A549 (cell line): ENCODE results near the gene HPD. TPM values are rescaled to one million over a fixed set of nuclear protein-coding genes. Genes with fewer than 3 reads are reported as not detected.

Experiments used
- ATAC-seq, 2 experiments: fragments of 200-7000 bp in 1 of 2; fragments of >200 bp in 1 of 2; cut with Nextera tagmentation in 1 of 2; cut with Tn5 transposase in 1 of 2; 3 replicates each; pipeline versions ENCODE4 v1.8.0 to v1.9.1; 2018 to 2020; ENCODE audit warnings: mild to moderate bottlenecking in 1 of 2, moderate library complexity in 1 of 2
- CTCF ChIA-PET: fragments of 300-600 bp; sonication (Branson Sonifier 250); formaldehyde crosslinking; extraction: SDS; loops from one replicate; lab custom pipeline; 2021; ENCODE audit warnings: antibody characterized with exemption, inconsistent platforms; lab: Yijun Ruan, JAX
- POLR2A ChIA-PET: fragments of 350-600 bp; formaldehyde crosslinking; extraction: SDS; loops from one replicate; lab custom pipeline; 2021; ENCODE audit warnings: antibody characterized with exemption, inconsistent platforms; lab: Yijun Ruan, JAX
- DNase-seq, 2 experiments: peaks; one replicate each; pipeline versions ENCODE4 v3.0.0 to v3.0.0-alpha.2; 2011 to 2016; ENCODE audit warnings: low read depth in 1 of 2, low spot score in 1 of 2
- FAIRE-seq: peaks from 2 replicates; lab custom pipeline; 2011; peaks lifted over from hg19 to GRCh38; lab: Jason Lieb, UNC
- H3K27ac ChIP-seq, 2 experiments: fragments of >200 bp; sonication (Bioruptor Twin); formaldehyde crosslinking; 3 replicates each; pipeline ENCODE4 v1.5.1; 2016 to 2017
- H3K4me1 ChIP-seq: fragments of >200 bp; sonication (Bioruptor Twin); formaldehyde crosslinking; 3 replicates; pipeline ENCODE4 v1.6.1; 2016
- H3K4me2 ChIP-seq: fragments of >200 bp; sonication (Bioruptor Twin); formaldehyde crosslinking; 3 replicates; pipeline ENCODE4 v1.6.1; 2016
- H3K4me3 ChIP-seq: fragments of >200 bp; sonication (Bioruptor Twin); formaldehyde crosslinking; 3 replicates; pipeline ENCODE4 v1.5.1; 2016
- H3K9me3 ChIP-seq: fragments of >200 bp; sonication (Bioruptor Twin); formaldehyde crosslinking; 3 replicates; pipeline ENCODE4 v1.6.1; 2016
- ATOH8 ChIP-seq: fragments of 250-450 bp; sonication (Bioruptor Pico); IDR thresholded peaks from 2 replicates; pipeline ENCODE4 v1.5.0; 2020; ENCODE audit warnings: low read depth, mild to moderate bottlenecking, moderate library complexity
- CEBPB ChIP-seq, 2 experiments: fragments of >200 bp in 1 of 2; sonication (Bioruptor Twin) in 1 of 2; formaldehyde crosslinking in 1 of 2; IDR thresholded peaks; 2 replicates each; pipeline ENCODE4 v1.6.1; 2012 to 2016
- CTCF ChIP-seq: fragments of >200 bp; sonication (Bioruptor Twin); formaldehyde crosslinking; IDR thresholded peaks from 3 replicates; pipeline ENCODE4 v1.5.1; 2016
- E2F6 ChIP-seq: IDR thresholded peaks from 2 replicates; pipeline ENCODE4 v1.6.1; 2012; ENCODE audit warnings: low read depth, borderline replicate concordance
- EHMT2 ChIP-seq: fragments of 200-600 bp; sonication (generic); IDR thresholded peaks from 2 replicates; pipeline ENCODE4 v1.6.1; 2016; ENCODE audit warnings: antibody characterized with exemption, low read depth, mild to moderate bottlenecking, moderate library complexity
- FOSL2 ChIP-seq, 2 experiments: fragments of 450-650 bp in 1 of 2; fragments of >200 bp in 1 of 2; sonication (Bioruptor Twin) in 1 of 2; formaldehyde crosslinking; IDR thresholded peaks; 2 replicates each; pipeline versions ENCODE4 v1.5.0 to v1.6.1; 2016 to 2020; ENCODE audit warnings: mild to moderate bottlenecking in 1 of 2, moderate library complexity in 1 of 2
- FOXS1 ChIP-seq: fragments of 250-450 bp; sonication (Bioruptor Pico); IDR thresholded peaks from 2 replicates; pipeline ENCODE4 v1.5.0; 2020; ENCODE audit warnings: mild to moderate bottlenecking, moderate library complexity
- HDAC2 ChIP-seq: fragments of 200-600 bp; sonication (generic); IDR thresholded peaks from 2 replicates; pipeline ENCODE4 v1.6.1; 2016
- JUNB ChIP-seq: fragments of >200 bp; sonication (Bioruptor Twin); formaldehyde crosslinking; IDR thresholded peaks from 2 replicates; pipeline ENCODE4 v1.6.1; 2016
- PHF8 ChIP-seq: fragments of 200-600 bp; sonication (generic); IDR thresholded peaks from 2 replicates; pipeline ENCODE4 v1.6.1; 2016; ENCODE audit warnings: low read depth, mild to moderate bottlenecking, antibody characterized with exemption, moderate library complexity, borderline replicate concordance
- POLR2A ChIP-seq: IDR thresholded peaks from 2 replicates; pipeline ENCODE4 v1.6.1; 2012; ENCODE audit warnings: mild to moderate bottlenecking, low read length
- RARB ChIP-seq: fragments of 250-450 bp; sonication (Bioruptor Pico); IDR thresholded peaks from 2 replicates; pipeline ENCODE4 v1.8.0; 2021; ENCODE audit warnings: mild to moderate bottlenecking, moderate library complexity
- RNF2 ChIP-seq: fragments of 200-600 bp; sonication (generic); IDR thresholded peaks from 2 replicates; pipeline ENCODE4 v1.6.1; 2016; ENCODE audit warnings: low read depth, mild to moderate bottlenecking, antibody characterized with exemption, moderate library complexity, borderline replicate concordance
- TFCP2L1 ChIP-seq: fragments of 250-450 bp; sonication (Bioruptor Pico); IDR thresholded peaks from 2 replicates; pipeline ENCODE4 v1.5.0; 2021; ENCODE audit warnings: mild to moderate bottlenecking
- TP53 ChIP-seq: fragments of 250-450 bp; sonication (Bioruptor Pico); IDR thresholded peaks from 2 replicates; pipeline ENCODE4 v1.5.0; 2021; ENCODE audit warnings: mild to moderate bottlenecking, moderate library complexity
- ZFP36 ChIP-seq: fragments of 450-650 bp; IDR thresholded peaks from 2 replicates; pipeline ENCODE4 v1.6.1; 2014; ENCODE audit warnings: borderline replicate concordance; ENCODE audit not compliant: partially characterized antibody
- WGBS: methylation state at CpG from one replicate; pipeline ENCODE4 v1.1.6; 2017; ENCODE audit errors: missing lambda C conversion rate; 5-methylcytosine and 5-hydroxymethylcytosine counted together
- polyA plus RNA-seq, 4 experiments: library from polyadenylated mRNA; depleted of rRNA in 3 of 4; stranded (reverse); fragments of >200 nt; fragmentation: RNase III in 1 of 4; extraction: RNeasy Plus Mini Kit Qiagen cat#74134 plus additional on column Dnase treatment in 1 of 4; gene quantifications; 2 replicates in 3 of 4; 3 replicates in 1 of 4; pipeline ENCODE4 v1.2.3, GENCODE V29; 2011 to 2017
- TF ChIP-seq, protein P1 (sequence below): fragments of 150-350 bp; IDR thresholded peaks from 2 replicates; pipeline ENCODE4 v1.6.1; 2014; ENCODE audit warnings: low read depth, mild to moderate bottlenecking, low read length
- TF ChIP-seq, protein P2 (sequence below): IDR thresholded peaks from 2 replicates; pipeline ENCODE4 v1.6.1; 2012
- TF ChIP-seq, protein P3 (sequence below): fragments of >200 bp; sonication (Bioruptor Twin); formaldehyde crosslinking; IDR thresholded peaks from 3 replicates; pipeline ENCODE4 v1.6.1; 2016

HPD gene
- polyA plus RNA-seq, 2 of the 4 experiments (the other 2 are of a cell fraction), result 1.7 to 1.8 TPM

DNA sequence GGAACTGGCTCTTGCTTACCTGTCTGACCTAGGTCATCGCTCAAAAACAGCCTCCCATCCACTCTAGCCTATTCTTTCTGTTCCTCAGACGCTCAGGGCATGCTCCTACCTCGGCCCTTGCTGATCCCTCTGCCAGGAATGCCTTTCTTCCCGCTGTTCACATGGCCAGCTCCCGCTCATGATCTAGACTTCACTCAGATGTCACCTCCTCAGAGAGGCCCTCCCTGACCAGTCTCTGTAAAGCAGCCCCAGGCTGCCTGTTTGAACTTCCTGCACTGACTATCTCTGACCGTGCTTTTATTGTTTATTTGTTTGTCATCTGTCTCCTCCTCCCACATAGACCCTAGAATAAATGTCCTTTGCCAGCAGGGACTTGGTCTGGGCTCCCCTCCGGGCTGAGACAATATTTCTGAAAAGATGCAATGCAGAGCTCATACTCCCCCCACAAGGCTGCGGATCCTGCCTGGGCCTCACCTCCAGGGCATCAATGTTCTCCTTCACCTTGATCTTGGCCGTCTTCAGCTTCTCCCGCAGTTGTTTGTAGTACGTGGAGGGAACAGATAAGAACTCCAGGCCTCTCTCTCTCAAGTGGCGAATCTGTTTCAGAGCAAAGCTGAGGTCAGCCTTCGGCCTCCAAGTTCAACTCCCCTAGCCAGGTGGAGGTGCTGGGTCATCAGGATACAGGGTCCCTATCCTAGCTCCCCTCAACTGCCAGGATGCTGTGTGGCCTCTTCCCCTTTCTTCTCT lies 15.2 kb downstream of the HPD start:
- DNase-seq, result no peak
- no peak for TF ChIP-seq EHMT2
- TF ChIP-seq, protein P1, sequence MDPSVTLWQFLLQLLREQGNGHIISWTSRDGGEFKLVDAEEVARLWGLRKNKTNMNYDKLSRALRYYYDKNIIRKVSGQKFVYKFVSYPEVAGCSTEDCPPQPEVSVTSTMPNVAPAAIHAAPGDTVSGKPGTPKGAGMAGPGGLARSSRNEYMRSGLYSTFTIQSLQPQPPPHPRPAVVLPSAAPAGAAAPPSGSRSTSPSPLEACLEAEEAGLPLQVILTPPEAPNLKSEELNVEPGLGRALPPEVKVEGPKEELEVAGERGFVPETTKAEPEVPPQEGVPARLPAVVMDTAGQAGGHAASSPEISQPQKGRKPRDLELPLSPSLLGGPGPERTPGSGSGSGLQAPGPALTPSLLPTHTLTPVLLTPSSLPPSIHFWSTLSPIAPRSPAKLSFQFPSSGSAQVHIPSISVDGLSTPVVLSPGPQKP, result no peak
- TF ChIP-seq ATOH8 (CRISPR knock-in tag), result no peak
- TF ChIP-seq, protein P2, sequence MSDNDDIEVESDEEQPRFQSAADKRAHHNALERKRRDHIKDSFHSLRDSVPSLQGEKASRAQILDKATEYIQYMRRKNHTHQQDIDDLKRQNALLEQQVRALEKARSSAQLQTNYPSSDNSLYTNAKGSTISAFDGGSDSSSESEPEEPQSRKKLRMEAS, result no peak
- no peak for TF ChIP-seq CTCF
- no peak for TF ChIP-seq JUNB
- peak; percentile 60 for TF ChIP-seq ZFP36
- Histone ChIP-seq H3K27ac (no peak overlapping the region), H3K4me1 (no peaks in the 10 kb centered on the region), H3K4me2 (no peak overlapping the region), H3K4me3 (no peak overlapping the region), H3K9me3 (no peaks in the 10 kb centered on the region)
- WGBS, result 76% methylated on average over 13 of the region's 13 CpGs
- no peak for FAIRE-seq
- POLR2A ChIA-PET, result no interaction called here
- CTCF ChIA-PET, result interaction anchor here (0.6 to 72.2 kb wide), 8 partner anchors 16 to 65 kb away, joined by 3 to 2657 read pairs (median 3); partner anchors contain the start of genes RHOF and SETD1B
- ATAC-seq, result no peak

- peak; percentile 19 to 47; a peak in 5 of 6 replicates for ATAC-seq
- POLR2A ChIA-PET, result no interaction called here
These were observed 18.5 kb downstream of the HPD start for GRCh38 chr12:121839993-121840761.

GRCh38 chr12:121839106-121839992 lies 19.3 kb downstream of the HPD start:
- POLR2A ChIA-PET, result interaction anchor here (0.9 kb wide), 1 partner anchor 43 kb away, joined by 4 read pairs; no protein-coding TSS in a partner anchor
- DNase-seq, result peak; percentile 96 to 98
- Histone ChIP-seq H3K4me1 (no peaks in the 10 kb centered on the region), H3K9me3 (no peaks in the 10 kb centered on the region), H3K27ac (peak overlapping the region; percentile 76 to 88), H3K4me3 (peak overlapping the region; percentile 54), H3K4me2 (peak overlapping the region; percentile 91)
- 10% methylated on average over 47 of the region's 53 CpGs for WGBS
- CTCF ChIA-PET, result interaction anchor here (0.5 to 72.2 kb wide), 11 partner anchors 11 to 146 kb away, joined by 3 to 2657 read pairs (median 3); partner anchors contain the start of genes PSMD9, RHOF and SETD1B
- peak; percentile 93 to 94 for ATAC-seq
- FAIRE-seq, result no peak
- peak; percentile 60; the same call in 1 of the 2 replicates for TF ChIP-seq TP53 (CRISPR knock-in tag)
- TF ChIP-seq, protein P3, sequence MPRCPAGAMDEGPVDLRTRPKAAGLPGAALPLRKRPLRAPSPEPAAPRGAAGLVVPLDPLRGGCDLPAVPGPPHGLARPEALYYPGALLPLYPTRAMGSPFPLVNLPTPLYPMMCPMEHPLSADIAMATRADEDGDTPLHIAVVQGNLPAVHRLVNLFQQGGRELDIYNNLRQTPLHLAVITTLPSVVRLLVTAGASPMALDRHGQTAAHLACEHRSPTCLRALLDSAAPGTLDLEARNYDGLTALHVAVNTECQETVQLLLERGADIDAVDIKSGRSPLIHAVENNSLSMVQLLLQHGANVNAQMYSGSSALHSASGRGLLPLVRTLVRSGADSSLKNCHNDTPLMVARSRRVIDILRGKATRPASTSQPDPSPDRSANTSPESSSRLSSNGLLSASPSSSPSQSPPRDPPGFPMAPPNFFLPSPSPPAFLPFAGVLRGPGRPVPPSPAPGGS, result 0 out of 3 replicates have a peak, but pooled peaks have one; percentile 57
- TF ChIP-seq RARB (CRISPR knock-in tag), result no peak
- peak; percentile 55 for TF ChIP-seq POLR2A
- TF ChIP-seq RNF2, result 0 out of 2 replicates have a peak, but pooled peaks have one; percentile 80
- no peak for TF ChIP-seq FOXS1 (CRISPR knock-in tag)
- TF ChIP-seq, protein P2, result peak; percentile 66
- no peak for TF ChIP-seq HDAC2
- TF ChIP-seq E2F6, result peak; percentile 45; the same call in 1 of the 2 replicates
- TF ChIP-seq PHF8, result 0 out of 2 replicates have a peak, but pooled peaks have one; percentile 5
- no peak for TF ChIP-seq EHMT2

More at GRCh38 chr12:121839993-121840761, 18.5 kb downstream of the HPD start:
- Histone ChIP-seq H3K27ac (peak overlapping the region; percentile 76 to 88), H3K4me2 (peak overlapping the region; percentile 91), H3K4me1 (no peaks in the 10 kb centered on the region), H3K4me3 (peak overlapping the region; percentile 54), H3K9me3 (no peaks in the 10 kb centered on the region)
- TF ChIP-seq FOSL2 (IDR thresholded peaks at IDR 0.05) (no peak), FOSL2 (CRISPR knock-in tag; IDR thresholded peaks at IDR 0.05) (no peak), TFCP2L1 (CRISPR knock-in tag) (no peak), CEBPB (IDR thresholded peaks at IDR 0.05) (peak; percentile 54 to 88)
- TF ChIP-seq, protein P1, result no peak
- FAIRE-seq (no peak), DNase-seq (no peak)
- CTCF ChIA-PET, result interaction anchor here (1.0 to 72.2 kb wide), 5 partner anchors 13 to 55 kb away, joined by 3 to 2657 read pairs (median 7); partner anchors contain the start of genes PSMD9, RHOF and SETD1B
- 16% methylated on average over 24 of the region's 24 CpGs for WGBS
